Activated naive CD4-positive, alpha-beta T cell (primary cell): ENCODE results near the gene PLEKHO1.
"Not testable (repeated sequence)": the region's sequence is repeated elsewhere in the genome, so short reads cannot be mapped to it uniquely, and the experiment has no call there.

Experiments used
- DNase-seq, 4 experiments: peaks; one replicate each; lab custom pipeline; 2025; lab: John Stamatoyannopoulos, UW

PLEKHO1 gene

GRCh38 chr1:150149271-150150132, at the start of gene PLEKHO1:
TSS of gene PLEKHO1 (plus strand) at chr1:150149916. CDS start at chr1:150150258, 342 bp downstream.
- DNase-seq: peak; percentile 44 to 84 (median 64)

GRCh38 chr1:150102986-150103385, 46.7 kb upstream of the PLEKHO1 start:
- no peak for DNase-seq

GRCh38 chr1:150106341-150106740, 43.4 kb upstream of the PLEKHO1 start:
- no peak for DNase-seq

- no peak for DNase-seq
Measured at GRCh38 chr1:150109586-150109985, 40.1 kb upstream of the PLEKHO1 start.

GRCh38 chr1:150110116-150110515, 39.6 kb upstream of the PLEKHO1 start:
- DNase-seq: no peak

GRCh38 chr1:150111670-150112069, 38.0 kb upstream of the PLEKHO1 start:
- DNase-seq: no peak

- no peak for DNase-seq
Measured at GRCh38 chr1:150115121-150115520, 34.6 kb upstream of the PLEKHO1 start.

GRCh38 chr1:150118716-150119115, 31.0 kb upstream of the PLEKHO1 start:
- DNase-seq: no peak

GRCh38 chr1:150121236-150121862, 28.4 kb upstream of the PLEKHO1 start:
- DNase-seq: no peak

- no peak for DNase-seq
Measured at GRCh38 chr1:150126811-150127210, 22.9 kb upstream of the PLEKHO1 start.

- no peak for DNase-seq
Measured at GRCh38 chr1:150127464-150127863, 22.3 kb upstream of the PLEKHO1 start.

GRCh38 chr1:150127868-150128267, 21.8 kb upstream of the PLEKHO1 start:
- no peak for DNase-seq

- DNase-seq: no peak
Measured at GRCh38 chr1:150132372-150132771, 17.3 kb upstream of the PLEKHO1 start.

- no peak for DNase-seq
Measured at GRCh38 chr1:150134537-150134936, 15.2 kb upstream of the PLEKHO1 start.

GRCh38 chr1:150135400-150135799, 14.3 kb upstream of the PLEKHO1 start:
- not testable (repeated sequence) for DNase-seq

- DNase-seq: no peak
Measured at GRCh38 chr1:150138044-150138443, 11.7 kb upstream of the PLEKHO1 start.

GRCh38 chr1:150141452-150141851, 8.3 kb upstream of the PLEKHO1 start:
- DNase-seq: no peak

GRCh38 chr1:150142083-150142482, 7.6 kb upstream of the PLEKHO1 start:
- DNase-seq: no peak

GRCh38 chr1:150144606-150145005, 5.1 kb upstream of the PLEKHO1 start:
- no peak for DNase-seq

- not testable (repeated sequence) for DNase-seq
Measured at GRCh38 chr1:150146016-150146415, 3.7 kb upstream of the PLEKHO1 start.

- DNase-seq: no peak
Measured at GRCh38 chr1:150146849-150147542, 2.7 kb upstream of the PLEKHO1 start.

- no peak for DNase-seq
Measured at GRCh38 chr1:150148837-150149270, 862 bp upstream of the PLEKHO1 start.
